Nephron progenitor cell (in vitro differentiated cells): ENCODE results near the gene OTUD6A.
"Not testable (repeated sequence)": the region's sequence is repeated elsewhere in the genome, so short reads cannot be mapped to it uniquely, and the experiment has no call there.

ENCODE experiments used
- DNase-seq: peaks from one replicate; pipeline ENCODE4 v3.0.0; 2021
- H3K27ac Mint-ChIP-seq: 2 replicates; pipeline ENCODE4 v1.8.0; 2021; ENCODE audit warnings: mild to moderate bottlenecking, moderate library complexity, mixed read lengths
- H3K27me3 Mint-ChIP-seq: 2 replicates; pipeline ENCODE4 v1.8.0; 2021; ENCODE audit warnings: mild to moderate bottlenecking, low read depth, mixed read lengths; ENCODE audit not compliant: poor library complexity
- H3K36me3 Mint-ChIP-seq: 2 replicates; pipeline ENCODE4 v1.8.0; 2021; ENCODE audit warnings: low read depth, mixed read lengths
- H3K4me1 Mint-ChIP-seq: 2 replicates; pipeline ENCODE4 v1.8.0; 2021; ENCODE audit warnings: mixed read lengths
- H3K4me3 Mint-ChIP-seq: 2 replicates; pipeline ENCODE4 v1.8.0; 2021; ENCODE audit warnings: mild to moderate bottlenecking, moderate library complexity, mixed read lengths
- H3K9me3 Mint-ChIP-seq: 2 replicates; pipeline ENCODE4 v1.8.0; 2021; ENCODE audit warnings: mild to moderate bottlenecking, moderate library complexity, mixed read lengths
- TF ChIP-seq, protein P1 (sequence below): fragments of 200-600 bp; sonication (generic); IDR thresholded peaks from 2 replicates; pipeline ENCODE4 v1.5.0; 2021; ENCODE audit warnings: antibody characterized with exemption

The OTUD6A gene

DNA sequence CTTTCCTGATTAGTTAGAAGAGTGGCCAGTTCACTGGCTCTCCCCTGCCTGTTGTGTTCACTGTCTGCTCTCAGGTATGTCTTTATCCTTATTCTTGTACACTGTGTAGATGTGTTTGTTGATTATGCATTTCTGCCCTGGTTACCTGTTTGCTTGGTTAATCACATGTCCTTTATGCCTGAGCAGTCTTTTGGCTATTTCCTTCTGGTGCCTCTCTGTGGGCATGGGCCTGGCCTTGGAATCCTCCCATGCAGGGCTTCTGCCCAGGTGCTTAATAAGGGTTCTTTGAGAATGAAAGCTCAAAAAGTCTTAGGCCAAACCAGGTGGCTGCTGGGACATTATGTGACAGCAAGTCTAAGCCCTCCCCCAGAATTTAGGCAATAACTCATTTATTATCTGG, 26.5 kb downstream of the OTUD6A start:
- no peaks in the 10 kb centered on the region for H3K36me3 Mint-ChIP-seq
- H3K4me1 Mint-ChIP-seq, result no peaks in the 10 kb centered on the region
- H3K4me3 Mint-ChIP-seq, result no peak overlapping the region
- H3K27ac Mint-ChIP-seq, result no peak overlapping the region
- DNase-seq, result no peak
- H3K27me3 Mint-ChIP-seq, result peaks cover 2% of the 10 kb centered on the region
- H3K9me3 Mint-ChIP-seq, result peaks cover 36% of the 10 kb centered on the region
- TF ChIP-seq, protein P1, sequence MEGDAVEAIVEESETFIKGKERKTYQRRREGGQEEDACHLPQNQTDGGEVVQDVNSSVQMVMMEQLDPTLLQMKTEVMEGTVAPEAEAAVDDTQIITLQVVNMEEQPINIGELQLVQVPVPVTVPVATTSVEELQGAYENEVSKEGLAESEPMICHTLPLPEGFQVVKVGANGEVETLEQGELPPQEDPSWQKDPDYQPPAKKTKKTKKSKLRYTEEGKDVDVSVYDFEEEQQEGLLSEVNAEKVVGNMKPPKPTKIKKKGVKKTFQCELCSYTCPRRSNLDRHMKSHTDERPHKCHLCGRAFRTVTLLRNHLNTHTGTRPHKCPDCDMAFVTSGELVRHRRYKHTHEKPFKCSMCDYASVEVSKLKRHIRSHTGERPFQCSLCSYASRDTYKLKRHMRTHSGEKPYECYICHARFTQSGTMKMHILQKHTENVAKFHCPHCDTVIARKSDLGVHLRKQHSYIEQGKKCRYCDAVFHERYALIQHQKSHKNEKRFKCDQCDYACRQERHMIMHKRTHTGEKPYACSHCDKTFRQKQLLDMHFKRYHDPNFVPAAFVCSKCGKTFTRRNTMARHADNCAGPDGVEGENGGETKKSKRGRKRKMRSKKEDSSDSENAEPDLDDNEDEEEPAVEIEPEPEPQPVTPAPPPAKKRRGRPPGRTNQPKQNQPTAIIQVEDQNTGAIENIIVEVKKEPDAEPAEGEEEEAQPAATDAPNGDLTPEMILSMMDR, result no peak

DNA sequence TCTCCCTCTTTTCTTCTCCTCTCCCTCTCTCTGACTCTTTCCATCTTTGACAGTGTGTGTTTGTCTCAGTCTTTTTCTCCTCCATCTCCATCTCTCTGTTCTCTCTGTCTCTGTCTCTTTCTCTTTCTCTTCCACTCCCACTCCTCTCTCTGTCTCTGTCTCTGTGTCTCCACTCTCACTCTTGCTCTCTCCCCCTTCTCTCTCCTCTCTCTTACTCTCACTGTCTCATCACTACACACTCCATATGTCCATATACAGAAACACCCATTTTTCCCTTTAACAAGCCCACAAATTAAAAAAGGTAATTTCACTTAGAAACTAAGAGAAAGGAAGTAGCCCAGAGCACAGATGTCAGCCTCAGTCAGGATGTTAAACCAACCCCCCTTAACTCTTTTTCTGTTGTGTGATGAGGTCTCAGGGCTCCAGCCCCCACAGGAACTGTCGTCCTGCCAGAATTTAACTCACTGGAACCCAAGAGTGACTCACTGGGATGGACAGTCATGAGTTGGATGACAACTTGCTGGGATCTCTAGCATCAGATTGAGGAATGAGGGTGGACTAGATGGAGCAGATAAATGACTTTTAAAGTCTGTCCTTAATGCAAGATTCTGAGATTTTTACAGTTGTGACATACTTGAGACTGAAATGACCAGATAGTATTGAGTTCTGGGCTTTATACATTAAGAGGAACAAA, 27.5 kb downstream of the OTUD6A start:
- TF ChIP-seq, protein P1, result no peak
- no peak overlapping the region for H3K4me3 Mint-ChIP-seq
- peaks cover 2% of the 10 kb centered on the region for H3K27me3 Mint-ChIP-seq
- DNase-seq, result no peak
- peaks cover 37% of the 10 kb centered on the region for H3K9me3 Mint-ChIP-seq
- no peaks in the 10 kb centered on the region for H3K4me1 Mint-ChIP-seq
- no peaks in the 10 kb centered on the region for H3K36me3 Mint-ChIP-seq
- no peak overlapping the region for H3K27ac Mint-ChIP-seq

DNA sequence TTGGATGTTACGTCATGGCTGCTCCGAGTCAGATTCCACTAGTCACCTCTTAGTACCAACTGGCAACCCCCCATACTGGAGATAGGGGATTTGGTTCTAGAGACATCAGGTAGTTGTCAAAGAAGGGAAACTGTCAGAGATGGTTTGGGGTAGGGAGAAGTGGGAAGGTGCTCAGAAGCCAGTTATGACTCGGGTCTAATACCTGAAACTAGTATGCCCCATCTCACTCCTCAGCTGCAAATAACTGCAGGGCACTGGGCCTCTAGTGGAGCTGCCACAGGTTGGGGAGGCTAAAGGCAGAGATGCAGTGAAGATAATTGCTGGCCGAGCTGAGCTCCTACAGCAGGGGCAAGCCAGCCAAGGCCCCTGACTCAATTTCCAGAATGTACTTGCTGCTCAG, 30.0 kb downstream of the OTUD6A start:
- no peak overlapping the region for H3K4me3 Mint-ChIP-seq
- peaks cover 57% of the 10 kb centered on the region for H3K9me3 Mint-ChIP-seq
- H3K27ac Mint-ChIP-seq, result no peak overlapping the region
- peaks cover 2% of the 10 kb centered on the region for H3K27me3 Mint-ChIP-seq
- H3K36me3 Mint-ChIP-seq, result no peaks in the 10 kb centered on the region
- TF ChIP-seq, protein P1, result no peak
- no peak for DNase-seq
- no peaks in the 10 kb centered on the region for H3K4me1 Mint-ChIP-seq

DNA sequence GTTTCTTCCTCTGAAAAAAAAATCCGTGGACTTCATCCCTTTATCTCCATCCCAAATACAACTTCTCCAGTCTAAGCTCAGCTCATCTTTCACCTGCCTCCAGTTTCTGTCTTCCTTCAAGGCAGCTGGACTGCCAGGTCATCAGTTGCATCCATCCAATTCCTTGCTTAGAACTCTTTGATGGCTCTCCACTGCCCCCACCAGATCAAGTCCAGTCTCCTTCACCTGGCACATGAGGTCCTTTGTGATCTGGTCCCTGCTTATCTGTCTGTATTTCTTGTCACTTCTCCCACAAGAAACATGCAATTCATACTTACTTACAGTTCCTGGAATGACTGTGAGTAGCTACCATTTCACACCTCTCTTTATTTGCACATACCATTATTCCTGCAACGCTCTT, 33.8 kb downstream of the OTUD6A start:
- H3K36me3 Mint-ChIP-seq, result no peaks in the 10 kb centered on the region
- H3K4me1 Mint-ChIP-seq, result no peaks in the 10 kb centered on the region
- H3K4me3 Mint-ChIP-seq, result no peak overlapping the region
- H3K27ac Mint-ChIP-seq, result no peak overlapping the region
- no peaks in the 10 kb centered on the region for H3K27me3 Mint-ChIP-seq
- TF ChIP-seq, protein P1, result no peak
- peaks cover 64% of the 10 kb centered on the region for H3K9me3 Mint-ChIP-seq
- no peak for DNase-seq

DNA sequence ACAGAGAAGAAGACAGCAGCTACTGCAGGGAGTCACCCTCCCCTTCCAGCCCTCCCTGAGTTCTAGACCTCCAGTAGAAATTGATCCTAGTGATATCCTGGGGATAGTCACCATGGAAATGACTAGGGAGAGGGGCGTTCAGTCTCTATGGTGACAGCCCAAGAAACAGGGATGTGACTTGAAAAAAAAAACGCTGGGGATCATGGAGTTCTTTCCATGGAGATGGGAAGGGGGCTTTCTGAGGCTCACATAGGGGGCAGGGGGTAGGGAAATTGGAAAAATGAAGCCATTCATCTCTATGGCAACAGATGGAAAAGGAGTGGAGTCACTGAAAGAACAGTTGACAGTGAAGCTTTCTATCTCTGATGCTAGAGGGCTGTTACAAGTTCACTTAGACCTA, 43.0 kb downstream of the OTUD6A start:
- DNase-seq, result no peak
- Mint-ChIP-seq H3K4me1 (no peaks in the 10 kb centered on the region), H3K36me3 (no peaks in the 10 kb centered on the region), H3K27ac (no peak overlapping the region), H3K27me3 (peaks cover 4% of the 10 kb centered on the region), H3K9me3 (peaks cover 22% of the 10 kb centered on the region), H3K4me3 (no peak overlapping the region)
- TF ChIP-seq, protein P1, result no peak

DNA sequence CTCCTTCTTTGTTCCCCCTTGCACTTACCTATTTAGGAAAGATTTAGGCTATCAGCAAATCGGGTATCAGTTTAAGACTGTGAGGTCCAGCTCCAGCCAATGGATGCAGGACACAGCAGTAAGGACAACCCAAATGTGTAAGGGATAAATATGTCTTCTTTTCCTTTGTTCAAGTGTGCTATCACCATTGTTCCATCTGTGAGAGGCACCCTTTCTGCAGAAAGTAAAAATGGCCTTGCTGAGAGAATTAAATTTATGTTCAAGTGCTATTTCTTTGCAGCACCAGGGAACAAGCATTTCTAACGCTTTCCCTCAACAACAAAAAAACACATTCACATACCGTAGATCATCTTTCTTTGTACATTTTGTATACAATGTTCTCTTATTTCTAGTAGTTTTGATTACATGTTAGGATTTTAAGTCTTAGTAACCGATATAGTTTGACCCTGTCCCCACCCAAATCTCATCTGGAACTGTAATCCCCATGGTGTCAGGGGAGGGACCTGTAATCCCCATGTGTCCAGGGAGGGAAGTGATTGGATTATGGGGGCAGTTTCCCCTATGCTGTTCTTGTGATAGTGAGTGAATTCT, 49.3 kb downstream of the OTUD6A start:
- H3K4me3 Mint-ChIP-seq, H3K36me3 Mint-ChIP-seq, H3K27ac Mint-ChIP-seq, DNase-seq, H3K4me1 Mint-ChIP-seq, H3K27me3 Mint-ChIP-seq: not testable (repeated sequence)
- H3K9me3 Mint-ChIP-seq, result peaks cover 58% of the 10 kb centered on the region
